Testis (tissue), 3 donors: ENCODE results near the gene SRD5A3. TPM values are rescaled to one million over a fixed set of nuclear protein-coding genes. Genes with fewer than 3 reads are reported as not detected.

ENCODE experiments used
- DNase-seq: peaks from one replicate; pipeline ENCODE4 v3.0.0-alpha.2; 2019
- H3K27ac ChIP-seq, 2 donors: fragments of 200-600 bp; sonication (generic); one replicate each; pipeline ENCODE4 v1.5.1; 2019
- H3K27me3 ChIP-seq: fragments of 200-600 bp; sonication (generic); one replicate; pipeline ENCODE4 v1.5.1; 2019
- H3K36me3 ChIP-seq: fragments of 200-600 bp; sonication (generic); one replicate; pipeline ENCODE4 v1.5.1; 2017; ENCODE audit warnings: low read depth; ENCODE audit errors: missing control alignments
- H3K4me1 ChIP-seq: fragments of 200-600 bp; sonication (generic); one replicate; pipeline ENCODE4 v1.5.1; 2019
- H3K4me3 ChIP-seq, 2 donors: fragments of 200-600 bp; sonication (generic); one replicate each; pipeline ENCODE4 v1.5.1; 2017 to 2019
- H3K9me3 ChIP-seq: fragments of 200-600 bp; sonication (generic); one replicate; pipeline ENCODE4 v1.5.1; 2017
- CTCF ChIP-seq, 3 experiments: fragments of 450-650 bp in 2 of 3; fragments of 200-600 bp in 1 of 3; sonication (generic) in 1 of 3; IDR thresholded peaks; one replicate each; pipeline ENCODE4 v1.5.1; 2016 to 2019; ENCODE audit warnings: antibody characterized with exemption in 3 of 3, mild to moderate bottlenecking in 2 of 3, moderate library complexity in 1 of 3
- POLR2A ChIP-seq: fragments of 450-650 bp; IDR thresholded peaks from one replicate; pipeline ENCODE4 v1.6.1; 2017; ENCODE audit warnings: antibody characterized with exemption, mild to moderate bottlenecking, moderate library complexity
- WGBS, 2 donors: methylation state at CpG; one replicate each; pipeline ENCODE4 v1.1.5; 2018; 5-methylcytosine and 5-hydroxymethylcytosine counted together
- intact Hi-C: fragments of 100-400 bp; cut with DNase I; formaldehyde crosslinking; loops from one replicate; pipeline ENCODE4 v1.15.1; 2023; ENCODE audit warnings: low total_unique reads
- polyA plus RNA-seq: library from polyadenylated mRNA; stranded (reverse); fragments of 350-450 nt; fragmentation: Illumina TruSeq; extraction: RNeasy Lipid Tissue Mini Kit (QIAGEN cat#74804); gene quantifications from one replicate; pipeline ENCODE4 v1.2.3, GENCODE V29; 2014; ENCODE audit warnings: low read depth, low replicate concordance; ENCODE audit not compliant: insufficient read depth
- total RNA-seq, 2 donors: library from RNA; depleted of rRNA; stranded (reverse); fragments of >200 nt; gene quantifications; one replicate each; pipeline ENCODE4 v1.2.3, GENCODE V29; 2016

SRD5A3 gene
- total and polyA plus RNA-seq, 3 donors from 2014 or later, result 4.9 to 8.0 (median 7.8) TPM

DNA sequence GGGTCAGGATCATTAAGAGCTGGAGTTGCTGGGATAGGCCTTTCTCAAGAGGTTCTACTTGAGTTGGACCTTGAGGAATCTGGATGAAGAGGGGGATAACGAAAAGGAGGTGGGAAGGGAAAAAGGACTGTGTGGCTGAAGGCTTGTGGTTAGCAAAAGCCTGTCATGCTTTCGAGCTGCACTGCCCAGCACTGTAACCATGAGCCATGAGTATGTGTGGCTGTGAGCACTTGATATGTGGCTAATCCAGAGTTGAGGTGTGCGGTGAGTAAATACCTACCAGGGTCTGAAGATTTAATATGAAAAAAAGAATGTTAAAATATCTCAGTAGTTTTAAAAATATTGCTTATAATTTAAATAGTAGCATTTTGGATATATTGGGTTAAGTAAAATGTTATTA is 61.1 kb downstream of the SRD5A3 start:
- Histone ChIP-seq H3K9me3 (no peaks in the 10 kb centered on the region), H3K4me1 (no peaks in the 10 kb centered on the region), H3K36me3 (no peaks in the 10 kb centered on the region), H3K27ac (no peak overlapping the region), H3K4me3 (no peak overlapping the region), H3K27me3 (no peaks in the 10 kb centered on the region)
- no peak for TF ChIP-seq POLR2A
- TF ChIP-seq CTCF (IDR thresholded peaks at IDR 0.05), result no peak
- WGBS, 2 donors, result 92 to 95% methylated on average over 3 of the region's 3 CpGs
- no peak for DNase-seq
- intact Hi-C loops, result no loop called here

DNA sequence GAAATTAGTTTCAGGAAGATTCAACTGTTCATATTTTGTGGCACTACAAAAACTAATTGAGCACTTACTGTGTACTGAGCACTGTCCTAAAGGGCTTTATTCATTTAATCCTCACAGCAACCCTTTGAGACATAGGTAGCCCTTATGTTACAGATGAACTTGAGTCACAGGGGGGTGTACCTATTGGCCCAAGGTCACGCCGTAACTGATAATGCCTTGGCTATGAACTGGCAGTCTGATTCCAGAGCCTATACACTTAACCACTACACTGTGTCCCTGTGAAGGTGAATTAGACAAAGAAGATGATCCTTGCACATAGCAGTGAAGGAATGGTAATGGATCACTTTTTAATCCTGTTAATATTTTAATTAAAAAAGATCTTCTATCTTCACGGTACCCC is 61.7 kb downstream of the SRD5A3 start:
- 55 to 65% methylated on average over 3 of the region's 3 CpGs for WGBS, 2 donors
- intact Hi-C loops, result no loop called here
- H3K27me3 ChIP-seq, result no peaks in the 10 kb centered on the region
- H3K9me3 ChIP-seq, result no peaks in the 10 kb centered on the region
- H3K36me3 ChIP-seq, result no peaks in the 10 kb centered on the region
- H3K27ac ChIP-seq, result no peak overlapping the region
- no peak overlapping the region for H3K4me3 ChIP-seq
- no peaks in the 10 kb centered on the region for H3K4me1 ChIP-seq
- DNase-seq, result no peak
- TF ChIP-seq CTCF (IDR thresholded peaks at IDR 0.05) (no peak), POLR2A (no peak)

GRCh38 chr4:55409468-55410171 is 63.6 kb downstream of the SRD5A3 start:
- TF ChIP-seq POLR2A, result no peak
- TF ChIP-seq CTCF (IDR thresholded peaks at IDR 0.05), result no peak
- no peak for DNase-seq
- 39 to 67% methylated on average over 10 of the region's 10 CpGs for WGBS, 2 donors
- H3K27me3 ChIP-seq, result no peaks in the 10 kb centered on the region
- no peaks in the 10 kb centered on the region for H3K36me3 ChIP-seq
- H3K27ac ChIP-seq, result no peak overlapping the region
- intact Hi-C loops, result no loop called here
- no peaks in the 10 kb centered on the region for H3K9me3 ChIP-seq
- no peak overlapping the region for H3K4me3 ChIP-seq
- no peaks in the 10 kb centered on the region for H3K4me1 ChIP-seq

DNA sequence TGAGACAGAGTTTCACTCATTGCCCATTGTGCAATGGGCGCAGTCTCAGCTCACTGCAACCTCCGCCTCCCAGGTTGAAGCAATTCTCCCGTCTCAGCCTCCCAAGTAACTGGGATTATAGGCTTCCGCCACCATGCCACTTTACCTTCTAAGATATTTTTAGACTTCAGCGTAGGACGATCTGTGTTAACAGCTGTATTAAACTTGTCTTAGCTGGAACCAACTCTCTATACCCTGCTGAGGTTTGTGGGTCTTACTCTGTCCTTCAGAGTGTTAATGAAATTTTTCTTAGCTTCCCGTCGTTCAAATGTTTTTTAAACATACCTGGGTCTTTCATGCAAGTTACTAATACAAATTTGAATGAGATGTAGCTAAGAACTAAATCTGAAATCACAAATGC is 64.4 kb downstream of the SRD5A3 start:
- Histone ChIP-seq H3K36me3 (no peaks in the 10 kb centered on the region), H3K4me1 (no peaks in the 10 kb centered on the region), H3K4me3 (no peak overlapping the region), H3K27me3 (no peaks in the 10 kb centered on the region), H3K9me3 (no peaks in the 10 kb centered on the region), H3K27ac (no peak overlapping the region)
- 92 to 94% methylated on average over 8 of the region's 8 CpGs for WGBS, 2 donors
- intact Hi-C loops, result no loop called here
- no peak for DNase-seq
- TF ChIP-seq POLR2A (no peak), CTCF (IDR thresholded peaks at IDR 0.05) (no peak)

- no peak for TF ChIP-seq CTCF (IDR thresholded peaks at IDR 0.05)
- TF ChIP-seq POLR2A, result no peak
- intact Hi-C loops, result no loop called here
- DNase-seq, result no peak
- whole genome bisulfite sequencing, 2 donors, result 93 to 96% methylated on average over 6 of the region's 6 CpGs
- Histone ChIP-seq H3K27me3 (no peaks in the 10 kb centered on the region), H3K9me3 (no peaks in the 10 kb centered on the region), H3K4me3 (no peak overlapping the region), H3K36me3 (no peaks in the 10 kb centered on the region), H3K27ac (no peak overlapping the region), H3K4me1 (no peaks in the 10 kb centered on the region)
Measured at GRCh38 chr4:55411621-55412020, 65.6 kb downstream of the SRD5A3 start.
